ENCODE data around the gene MUC21.
A peak's percentile ranks its signal among the peaks of the same experiment; 100 is the strongest.
"Not testable (repeated sequence)": the region's sequence is repeated elsewhere in the genome, so short reads cannot be mapped to it uniquely, and the experiment has no call there.

Gene MUC21

DNA sequence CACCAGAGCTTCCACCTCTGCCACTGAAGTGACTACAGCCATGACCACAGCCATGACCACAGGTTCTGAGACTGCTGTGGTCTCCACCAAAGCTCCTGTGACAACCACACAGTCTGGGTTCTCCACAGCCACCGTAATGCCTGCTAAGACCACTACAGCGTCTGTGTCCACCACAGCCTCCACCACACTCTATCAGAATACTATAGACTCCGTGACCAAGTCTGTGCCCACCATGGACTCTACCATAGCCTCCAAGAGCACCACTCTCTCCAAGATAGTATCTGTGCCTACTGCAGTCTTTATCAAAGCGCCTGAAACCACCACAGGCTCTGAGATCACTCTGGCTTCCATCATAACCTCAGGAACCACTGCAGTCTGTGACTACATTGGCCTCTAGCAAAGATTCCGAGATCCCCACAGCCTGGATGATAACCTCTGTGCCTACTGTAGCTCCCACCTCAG lies 18.3 kb upstream of the MUC21 start:
- no peak overlapping the region for H3K4me3 ChIP-seq (ENCODE audit: low read depth, low read length)
- no peak for DNase-seq (ENCODE audit: low read depth)

DNA sequence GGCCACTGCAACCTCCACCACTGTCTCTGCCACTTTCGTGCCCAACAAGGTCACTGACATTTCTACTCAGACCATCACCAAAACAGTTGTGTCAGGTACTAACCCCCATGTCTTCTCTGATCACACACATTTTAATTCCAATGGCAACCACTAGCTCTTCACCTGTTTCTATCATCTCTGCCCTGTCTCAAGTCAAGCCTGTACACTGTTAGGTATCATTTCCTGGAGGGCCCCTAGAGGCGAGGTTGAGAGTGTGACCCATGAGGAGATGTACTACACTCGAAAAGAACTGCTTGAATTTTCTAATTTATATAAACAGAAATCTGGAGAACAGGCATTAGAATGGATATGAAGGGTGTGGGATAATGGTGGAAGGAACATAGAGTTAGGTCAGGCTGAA lies 17.4 kb upstream of the MUC21 start:
- DNase-seq (ENCODE audit: low read depth): no peak
- H3K4me3 ChIP-seq (ENCODE audit: low read depth, low read length): no peak overlapping the region

DNA sequence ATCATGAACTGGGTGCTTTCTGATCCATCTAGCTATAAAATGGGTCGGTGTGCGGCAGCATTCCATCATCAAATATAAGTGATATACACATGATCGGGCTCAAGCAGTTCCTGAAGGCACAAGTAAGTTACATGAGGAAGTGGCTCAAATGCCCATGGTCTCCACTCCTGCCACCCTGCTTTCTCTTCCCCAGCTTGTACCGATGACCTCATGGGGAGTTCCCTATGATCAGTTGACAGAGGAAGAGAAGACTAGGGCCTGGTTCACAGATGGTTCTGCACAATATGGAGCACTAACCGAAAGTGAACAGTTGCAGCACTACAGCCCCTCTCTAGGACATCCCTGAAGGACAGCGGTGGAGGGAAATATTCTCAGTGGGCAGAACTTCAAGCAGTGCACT lies 14.3 kb upstream of the MUC21 start:
- H3K4me3 ChIP-seq (ENCODE audit: low read depth, low read length); DNase-seq (ENCODE audit: low read depth): not testable (repeated sequence)

DNA sequence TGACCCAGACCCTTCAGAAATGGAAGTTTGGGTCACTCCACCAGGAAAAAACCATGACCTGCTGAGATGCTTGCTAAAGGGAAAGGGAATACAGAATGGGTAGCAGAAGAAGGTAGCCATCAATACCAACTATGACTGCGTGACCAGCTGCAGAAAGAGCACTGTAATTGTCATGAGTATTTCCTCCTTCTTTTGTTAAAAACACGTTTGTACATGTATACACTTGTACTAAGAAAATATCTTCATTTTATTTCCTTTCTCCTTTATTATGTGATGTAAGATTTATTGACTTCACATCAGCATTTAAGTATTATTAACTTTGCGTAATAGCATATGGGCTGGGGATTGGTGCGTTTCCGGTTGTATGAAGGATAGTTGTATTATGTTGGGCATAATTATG lies 12.6 kb upstream of the MUC21 start:
- H3K4me3 ChIP-seq (ENCODE audit: low read depth, low read length): no peak overlapping the region
- DNase-seq (ENCODE audit: low read depth): no peak

DNA sequence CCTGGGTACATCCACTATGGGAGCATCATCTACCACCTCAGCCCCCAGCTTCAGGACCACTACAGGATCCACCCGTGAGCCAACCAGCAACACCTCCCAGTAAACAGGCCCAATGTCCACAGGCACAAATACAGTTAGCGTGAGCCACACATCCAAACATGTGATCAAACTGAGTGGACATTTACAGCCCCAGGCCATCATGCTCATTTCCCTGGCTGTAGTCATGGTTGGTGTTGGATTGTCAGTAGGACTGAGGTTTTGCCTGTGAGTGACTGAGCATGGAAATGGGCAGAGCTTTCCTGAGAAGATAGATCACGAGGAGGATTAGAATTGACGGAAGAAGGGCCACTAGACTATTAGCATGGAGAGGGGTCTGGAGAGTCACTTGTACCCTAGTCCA lies 10.7 kb upstream of the MUC21 start:
- no peak for DNase-seq (ENCODE audit: low read depth)
- H3K4me3 ChIP-seq (ENCODE audit: low read depth, low read length): no peak overlapping the region

DNA sequence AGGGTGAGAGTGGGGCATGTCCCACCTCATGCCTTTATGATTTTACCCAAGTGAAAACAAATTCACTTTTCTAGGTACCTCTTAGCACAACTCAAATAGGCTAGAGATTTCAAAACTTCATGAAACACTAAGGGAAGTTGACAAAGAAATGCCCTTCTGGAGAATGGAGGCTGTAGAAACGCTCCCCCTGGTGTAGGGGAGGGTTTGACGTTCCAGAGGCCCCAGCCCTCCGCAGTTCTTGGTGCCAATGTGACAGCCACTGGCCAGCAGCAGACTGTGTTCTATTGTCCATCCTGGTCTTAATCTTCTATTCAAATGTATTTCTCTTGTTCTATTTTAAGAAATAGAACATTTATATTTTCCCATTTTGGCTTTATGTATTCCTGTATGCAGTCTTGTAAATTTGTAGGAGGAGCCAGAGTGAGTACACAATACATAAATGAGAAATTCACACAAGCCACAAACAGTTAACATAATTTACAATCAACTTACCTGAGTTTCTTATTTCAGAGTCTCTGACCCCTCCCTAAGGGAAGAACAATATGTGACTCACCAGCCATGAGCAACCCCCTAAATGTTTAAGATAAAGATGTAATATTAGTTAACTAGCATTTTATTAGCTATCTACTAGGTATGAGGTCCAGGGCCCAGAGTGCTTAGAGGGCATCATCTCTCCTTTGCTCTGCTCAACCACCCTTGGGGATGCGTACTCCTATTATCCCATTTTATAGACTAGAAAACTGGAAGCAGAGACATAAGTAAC lies 8.8 kb upstream of the MUC21 start:
- no peak for DNase-seq (ENCODE audit: low read depth)

DNA sequence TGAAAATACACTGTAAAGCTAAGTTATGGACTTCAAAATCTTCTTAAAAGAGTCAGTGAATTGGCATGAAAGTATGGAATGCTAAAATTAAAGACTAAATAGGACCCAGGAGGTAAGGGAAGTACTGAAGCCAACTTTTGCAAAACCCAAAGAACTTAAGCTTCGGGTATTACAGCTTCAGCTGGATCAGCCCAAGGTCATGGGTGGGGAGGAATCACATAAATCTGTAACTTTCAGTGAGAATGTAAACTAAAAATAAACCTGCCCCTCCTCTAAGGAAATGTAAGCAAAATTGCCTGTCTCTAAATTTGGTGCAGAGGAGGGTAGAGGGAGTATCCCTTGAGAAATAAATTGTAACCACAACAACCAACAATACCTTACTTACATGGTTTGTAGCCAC lies 4.4 kb upstream of the MUC21 start:
- no peak overlapping the region for H3K4me3 ChIP-seq (ENCODE audit: low read depth, low read length)
- DNase-seq (ENCODE audit: low read depth): no peak

More for the DNA sequence above, 8.8 kb upstream of the MUC21 start:
- no peak overlapping the region for H3K4me3 ChIP-seq (ENCODE audit: low read depth, low read length)

DNA sequence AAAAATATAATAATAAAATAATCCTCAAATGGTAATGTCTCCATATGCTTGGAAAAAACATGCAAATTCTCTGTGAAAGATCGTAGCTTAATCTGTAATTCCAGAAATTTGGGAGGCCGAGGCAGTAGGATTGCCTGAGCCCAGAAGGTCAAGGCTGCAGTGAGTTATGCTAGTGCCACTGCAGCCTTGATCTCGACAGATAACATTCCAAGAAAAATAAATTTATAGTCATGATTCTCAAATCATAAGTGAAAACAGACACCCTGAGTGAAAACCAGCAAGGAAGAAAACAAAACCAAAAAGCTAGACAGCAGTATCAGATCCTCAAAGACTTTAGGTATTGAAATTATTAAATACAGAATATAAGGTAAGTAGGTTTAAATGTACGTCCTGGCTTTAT lies 3.8 kb upstream of the MUC21 start:
- DNase-seq (ENCODE audit: low read depth): no peak
- H3K4me3 ChIP-seq (ENCODE audit: low read depth, low read length): no peak overlapping the region

DNA sequence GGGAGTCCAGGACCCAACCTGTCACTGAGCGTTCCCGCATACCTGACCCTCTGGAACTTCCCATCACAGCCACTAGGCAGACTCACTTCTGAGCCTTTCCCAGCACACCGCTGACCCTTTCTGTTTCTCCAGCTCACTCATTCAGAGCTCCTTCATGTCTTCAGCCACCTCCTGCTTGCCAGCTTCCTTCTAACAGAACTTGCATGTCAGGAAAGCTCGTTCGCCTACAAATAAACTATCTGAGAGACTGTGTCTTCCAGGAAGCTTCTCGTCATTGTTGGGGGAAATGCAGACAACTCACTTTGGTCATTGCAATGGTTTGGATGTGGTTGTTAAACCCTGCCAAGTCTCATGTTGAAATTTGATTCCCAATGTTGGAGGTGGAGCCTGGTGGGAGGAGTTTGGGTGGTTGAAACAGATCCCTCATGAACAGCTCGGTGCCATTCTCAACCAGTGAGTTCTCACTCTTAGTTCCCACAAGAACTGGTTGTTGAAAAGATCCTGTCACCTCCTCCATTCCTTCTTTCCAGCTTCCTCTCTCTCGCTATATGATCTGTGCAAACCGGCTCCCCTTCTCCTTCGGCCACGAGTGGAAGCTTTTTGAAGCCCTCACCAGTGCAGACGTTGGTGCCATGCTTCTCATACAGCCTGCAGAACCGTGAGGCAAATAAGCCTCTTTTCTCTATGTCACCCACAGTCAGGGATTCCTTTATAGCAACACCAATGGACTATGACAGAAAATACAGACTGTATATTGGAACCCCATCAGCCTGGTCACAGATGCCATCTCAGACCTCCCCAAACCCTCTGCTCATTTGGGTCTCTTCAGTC lies 1.4 kb upstream of the MUC21 start:
- peak overlapping the region; percentile 11 for H3K4me3 ChIP-seq (ENCODE audit: low read depth, low read length)
- peak; percentile 49 for DNase-seq (ENCODE audit: low read depth)

DNA sequence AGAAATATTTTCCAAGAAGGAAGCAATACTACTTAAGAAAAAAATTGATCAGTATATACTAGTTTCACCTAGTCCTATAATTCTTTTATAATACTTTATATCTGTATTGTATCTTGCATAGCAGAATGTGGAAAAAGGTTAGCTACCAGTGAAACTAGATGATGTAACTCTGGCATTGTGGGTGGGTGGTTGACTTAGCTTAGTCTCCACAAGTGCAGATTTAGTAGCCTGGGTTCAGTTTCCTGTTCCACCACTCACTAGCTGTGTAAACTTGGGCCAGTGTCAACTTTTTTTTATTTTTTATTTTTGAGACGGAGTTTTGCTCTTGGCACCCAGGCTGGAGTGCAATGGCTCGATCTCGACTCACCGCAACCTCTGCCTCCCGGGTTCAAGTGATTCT lies 2.0 kb downstream of the MUC21 start:
- no peak overlapping the region for H3K4me3 ChIP-seq (ENCODE audit: low read depth, low read length)
- DNase-seq (ENCODE audit: low read depth): no peak

DNA sequence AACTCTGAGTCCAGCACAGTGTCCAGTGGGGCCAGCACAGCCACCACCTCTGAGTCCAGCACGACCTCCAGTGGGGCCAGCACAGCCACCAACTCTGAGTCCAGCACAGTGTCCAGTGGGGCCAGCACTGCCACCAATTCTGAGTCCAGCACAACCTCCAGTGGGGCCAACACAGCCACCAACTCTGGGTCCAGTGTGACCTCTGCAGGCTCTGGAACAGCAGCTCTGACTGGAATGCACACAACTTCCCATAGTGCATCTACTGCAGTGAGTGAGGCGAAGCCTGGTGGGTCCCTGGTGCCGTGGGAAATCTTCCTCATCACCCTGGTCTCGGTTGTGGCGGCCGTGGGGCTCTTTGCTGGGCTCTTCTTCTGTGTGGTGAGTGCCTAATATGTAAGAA lies 3.8 kb downstream of the MUC21 start:
- no peak overlapping the region for H3K4me3 ChIP-seq (ENCODE audit: low read depth, low read length)
- no peak for DNase-seq (ENCODE audit: low read depth)

DNA sequence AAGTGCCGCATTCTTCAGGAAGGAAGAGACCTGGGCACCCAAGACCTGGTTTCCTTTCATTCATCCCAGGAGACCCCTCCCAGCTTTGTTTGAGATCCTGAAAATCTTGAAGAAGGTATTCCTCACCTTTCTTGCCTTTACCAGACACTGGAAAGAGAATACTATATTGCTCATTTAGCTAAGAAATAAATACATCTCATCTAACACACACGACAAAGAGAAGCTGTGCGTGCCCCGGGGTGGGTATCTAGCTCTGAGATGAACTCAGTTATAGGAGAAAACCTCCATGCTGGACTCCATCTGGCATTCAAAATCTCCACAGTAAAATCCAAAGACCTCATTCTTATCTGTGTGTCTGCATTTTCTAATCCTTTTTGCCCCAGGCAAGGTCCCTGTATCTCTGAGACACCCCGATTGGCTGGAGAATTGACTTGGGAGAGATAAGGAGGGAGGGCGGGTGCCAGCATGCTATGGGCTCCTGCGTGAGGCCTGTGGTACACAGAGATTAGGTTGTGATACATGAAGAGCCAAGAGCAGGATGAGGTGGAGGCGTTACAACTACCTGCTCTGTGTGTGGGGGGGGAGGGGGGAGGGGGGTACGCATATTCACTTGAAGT lies 4.8 kb downstream of the MUC21 start:
- no peak for DNase-seq (ENCODE audit: low read depth)
- no peak overlapping the region for H3K4me3 ChIP-seq (ENCODE audit: low read depth, low read length)

DNA sequence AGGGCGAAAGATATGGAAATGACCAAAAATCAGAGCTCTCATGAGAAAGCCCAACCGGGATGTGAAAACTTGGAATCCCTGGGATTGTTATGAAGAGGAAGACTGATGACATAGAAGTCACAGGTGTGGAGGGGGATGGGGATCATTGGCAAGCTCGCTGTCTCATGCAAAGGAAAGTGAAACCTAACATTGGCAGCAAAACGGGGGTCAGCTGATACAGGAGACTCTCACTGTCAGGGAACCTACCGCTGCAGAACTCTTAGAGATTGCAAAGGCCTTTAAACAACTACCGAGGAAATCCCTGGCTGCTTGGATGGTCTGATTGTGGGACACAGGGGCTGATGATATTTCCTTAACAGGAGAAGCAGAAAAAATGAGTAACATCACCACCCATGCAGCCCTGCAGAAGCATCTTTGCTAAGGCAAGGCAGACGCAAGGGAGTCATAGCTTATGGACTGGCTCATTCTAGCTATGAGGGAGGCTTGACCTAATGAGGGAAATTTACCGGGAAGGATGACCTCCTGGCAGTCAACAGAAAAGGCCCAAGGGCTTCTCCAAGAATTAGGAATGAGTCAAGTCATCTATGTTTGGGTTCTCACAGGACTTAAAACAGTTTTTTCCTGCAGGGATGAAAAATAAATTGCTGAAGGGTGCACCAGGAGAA lies 7.0 kb downstream of the MUC21 start:
- no peak for DNase-seq (ENCODE audit: low read depth)
- H3K4me3 ChIP-seq (ENCODE audit: low read depth, low read length): no peak overlapping the region

DNA sequence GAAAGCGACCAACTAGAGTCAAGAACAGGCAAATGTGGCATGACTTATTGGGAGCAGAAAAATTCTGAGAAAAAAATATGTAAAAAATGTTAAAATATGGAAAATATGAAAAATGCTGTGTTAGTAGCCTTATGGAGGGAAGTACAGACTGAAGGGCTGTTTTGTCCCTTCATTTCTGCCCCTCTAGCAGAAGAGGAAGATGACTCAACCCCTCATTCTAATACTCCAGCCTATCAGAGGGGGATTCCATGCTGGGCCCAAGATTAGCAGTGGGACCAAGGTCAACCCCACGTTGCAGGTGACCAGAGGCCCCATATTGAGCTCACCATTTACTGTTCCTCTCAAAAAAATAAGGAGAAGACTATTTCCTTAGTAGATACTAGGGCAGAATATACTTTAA lies 8.4 kb downstream of the MUC21 start:
- no peak for DNase-seq (ENCODE audit: low read depth)
- no peak overlapping the region for H3K4me3 ChIP-seq (ENCODE audit: low read depth, low read length)

DNA sequence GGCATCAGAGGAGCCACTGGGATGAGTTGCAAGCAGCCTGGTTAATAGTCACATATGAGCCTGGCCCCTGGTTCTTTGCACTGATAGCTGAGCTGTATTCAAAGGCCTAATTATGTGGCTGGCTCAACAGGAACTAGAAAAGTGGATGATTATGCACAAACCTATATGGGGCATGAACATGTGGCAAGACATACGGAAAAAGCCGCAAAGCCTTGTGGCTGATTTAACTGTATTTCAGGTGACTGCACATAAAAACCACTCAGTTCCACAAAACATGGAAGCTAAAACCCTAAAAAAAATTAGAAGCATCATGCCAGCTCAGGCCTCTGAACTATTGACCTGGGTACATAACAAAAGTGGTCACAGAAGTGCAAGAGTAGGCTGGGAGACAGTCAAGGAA lies 13.8 kb downstream of the MUC21 start:
- DNase-seq (ENCODE audit: low read depth): no peak

DNA sequence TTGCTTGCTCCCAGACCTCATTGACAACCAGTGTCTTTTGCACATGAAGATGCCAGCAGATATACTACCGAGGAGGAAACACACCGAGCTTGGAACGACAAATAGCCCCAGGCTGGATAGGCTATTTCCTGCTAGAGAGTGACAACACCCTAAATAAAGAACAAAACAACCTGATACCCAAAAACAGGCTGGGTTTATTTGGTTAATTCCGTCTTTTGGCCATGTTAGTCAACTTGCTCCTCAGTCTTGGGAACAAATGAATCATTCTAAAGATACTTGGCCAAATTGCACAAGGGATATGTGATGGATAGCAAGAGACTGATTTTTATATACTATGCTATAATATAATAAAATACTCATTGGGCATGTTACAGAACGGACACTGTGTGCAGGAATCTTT lies 15.3 kb downstream of the MUC21 start:
- DNase-seq (ENCODE audit: low read depth): no peak
- H3K4me3 ChIP-seq (ENCODE audit: low read depth, low read length): no peak overlapping the region

More for the DNA sequence above, 13.8 kb downstream of the MUC21 start:
- no peak overlapping the region for H3K4me3 ChIP-seq (ENCODE audit: low read depth, low read length)

DNA sequence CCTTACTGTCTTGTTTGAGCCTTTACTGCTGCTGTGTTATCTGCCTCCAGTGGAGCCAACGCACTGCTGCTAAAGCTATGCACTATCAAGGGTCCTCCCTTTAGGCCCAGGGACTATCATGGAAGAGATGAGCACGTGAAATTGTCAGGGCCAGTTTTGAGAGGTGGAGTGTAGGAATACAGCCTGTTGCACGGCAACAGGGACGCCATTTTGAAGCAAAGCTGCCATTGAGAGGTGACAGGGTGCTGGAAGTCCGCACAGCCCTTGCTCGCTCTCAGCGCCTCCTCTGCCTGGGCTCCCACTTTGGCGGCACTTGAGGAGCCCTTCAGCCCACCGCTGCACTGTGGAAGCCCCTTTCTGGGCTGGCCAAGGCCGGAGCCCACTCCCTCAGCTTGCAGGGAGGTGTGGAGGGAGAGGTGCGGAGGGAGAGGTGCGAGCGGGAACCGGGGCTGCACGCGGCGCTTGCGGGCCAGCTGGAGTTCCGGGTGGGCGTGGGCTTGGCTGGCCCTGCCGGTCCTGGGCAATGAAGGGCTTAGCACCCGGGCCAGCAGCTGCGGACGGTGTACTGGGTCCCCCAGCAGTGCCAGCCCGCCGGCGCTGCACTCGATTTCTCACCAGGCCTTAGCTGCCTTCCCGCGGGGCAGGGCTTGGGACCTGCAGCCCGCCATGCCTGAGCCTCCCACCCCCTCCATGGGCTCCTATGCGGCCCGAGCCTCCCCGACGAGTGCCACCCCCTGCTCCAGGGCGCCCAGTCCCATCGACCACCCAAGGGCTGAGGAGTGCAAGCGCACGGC lies 16.7 kb downstream of the MUC21 start:
- not testable (repeated sequence) for DNase-seq (ENCODE audit: low read depth); H3K4me3 ChIP-seq (ENCODE audit: low read depth, low read length)

DNA sequence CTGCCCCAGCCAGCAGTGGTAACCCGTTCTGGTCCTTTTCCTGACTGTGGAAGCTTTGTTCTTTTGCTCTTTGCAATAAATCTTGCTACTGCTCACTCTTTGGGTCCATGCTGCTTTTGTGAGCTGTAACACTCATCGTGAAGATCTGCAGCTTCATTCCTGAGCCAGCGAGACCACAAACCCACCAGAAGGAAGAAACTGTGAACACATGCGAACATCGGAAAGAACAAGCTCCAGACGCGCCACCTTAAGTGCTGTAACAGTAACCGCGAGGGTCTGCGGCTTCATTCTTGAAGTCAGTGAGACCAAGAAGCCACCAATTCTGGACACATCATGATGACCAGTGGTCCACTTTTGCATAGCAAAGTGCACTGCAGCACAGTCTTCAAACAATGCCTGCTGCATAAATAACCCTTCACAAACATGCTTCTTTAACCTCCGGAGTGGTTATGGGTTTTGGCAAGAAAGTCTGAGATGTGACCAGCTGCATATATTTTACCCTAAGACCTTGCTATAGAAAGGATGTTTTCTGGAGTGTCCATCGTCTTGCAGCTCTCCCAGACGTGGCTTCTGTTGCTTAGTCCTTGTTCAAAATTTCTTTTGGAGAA lies 17.9 kb downstream of the MUC21 start:
- H3K4me3 ChIP-seq (ENCODE audit: low read depth, low read length): no peak overlapping the region
- no peak for DNase-seq (ENCODE audit: low read depth)

DNA sequence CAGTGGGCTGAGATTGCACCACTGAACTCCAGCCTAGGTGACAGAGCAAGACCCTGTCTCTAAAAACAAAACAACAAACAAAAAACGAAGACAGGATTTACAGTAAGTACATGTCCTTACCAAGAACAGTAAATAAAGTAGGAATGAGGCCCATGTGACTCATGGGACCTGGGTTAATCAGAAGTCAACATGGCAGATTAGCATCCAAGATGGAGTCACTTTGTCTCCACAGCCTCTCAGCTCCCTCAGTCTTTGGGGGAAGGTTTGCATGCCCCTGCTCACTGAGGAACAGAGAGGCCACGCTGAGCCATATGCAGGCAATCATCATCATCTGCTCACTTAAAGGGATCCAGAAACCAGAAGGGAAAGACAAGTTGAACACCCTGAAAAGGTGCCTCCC lies 19.0 kb downstream of the MUC21 start:
- no peak for DNase-seq (ENCODE audit: low read depth)
- H3K4me3 ChIP-seq (ENCODE audit: low read depth, low read length): no peak overlapping the region
